PC-9 (cell line): Measurements from ENCODE around the gene CAB39L.

Experiments used
- CTCF ChIP-seq: fragments of 200-600 bp; sonication (generic); conservative IDR thresholded peaks from 2 replicates; pipeline ENCODE4 v1.6.1; 2017; ENCODE audit warnings: mixed run types, antibody characterized with exemption, mild to moderate bottlenecking, moderate library complexity
- EZH2 ChIP-seq: fragments of 200-600 bp; sonication (generic); IDR thresholded peaks from 2 replicates; pipeline ENCODE4 v1.8.0; 2017; ENCODE audit warnings: antibody characterized with exemption, low read depth

- no peak for TF ChIP-seq CTCF
- no peak for TF ChIP-seq EZH2
These were observed 123.9 kb downstream of the CAB39L start for GRCh38 chr13:49319951-49320350.
